ENCODE data around the gene ITM2A. TPM values are rescaled to one million over a fixed set of nuclear protein-coding genes. Genes with fewer than 3 reads are reported as not detected.

ITM2A gene
- polyA plus RNA-seq, 1 donor: 673 TPM

Other genes starting within 250 kb of the ITM2A start
- 0.34 TPM for gene GPR174, start 222.6 kb downstream of the ITM2A start, polyA plus RNA-seq (ENCODE audit: insufficient read length)

Data from forelimb muscle (tissue), 1 donor.